Naive thymus-derived CD4-positive, alpha-beta T cell (primary cell): ENCODE data around the gene ZNF185. TPM values are rescaled to one million over a fixed set of nuclear protein-coding genes. Genes with fewer than 3 reads are reported as not detected.

Experiments used
- ATAC-seq: fragments of 150-1000 bp; cut with Tn5 transposase; 2 replicates; pipeline ENCODE4 v1.10.0; 2021; ENCODE audit warnings: mild to moderate bottlenecking, moderate library complexity
- CTCF ChIA-PET: fragments of 350-600 bp; sonication (Branson Sonifier 250); formaldehyde crosslinking; loops from one replicate; lab custom pipeline; 2021; ENCODE audit warnings: antibody characterized with exemption; lab: Charles Lee
- POLR2A ChIA-PET: fragments of 350-600 bp; sonication (Branson Sonifier 250); formaldehyde crosslinking; loops from one replicate; lab custom pipeline; 2021; ENCODE audit warnings: antibody characterized with exemption, inconsistent platforms; lab: Charles Lee
- DNase-seq, 9 donors: peaks; one replicate each; pipeline versions ENCODE4 v3.0.0 to v3.0.0-alpha.2; 2020 to 2022; ENCODE audit warnings: mixed read lengths in 1 of 9
- H3K27ac ChIP-seq: one replicate; pipeline ENCODE4 v1.7.0; 2013; ENCODE audit warnings: mild to moderate bottlenecking, low read depth, low read length, moderate library complexity
- H3K27me3 ChIP-seq, 2 donors: one replicate each; pipeline ENCODE4 v1.7.0; 2013; ENCODE audit warnings: low read length in 2 of 2, mild to moderate bottlenecking in 2 of 2, moderate library complexity in 2 of 2; ENCODE audit not compliant: control insufficient read depth in 2 of 2, insufficient read depth in 2 of 2
- H3K36me3 ChIP-seq, 3 experiments: 1 replicate in 2 of 3; 2 replicates in 1 of 3; pipeline ENCODE4 v1.7.0; 2013; ENCODE audit warnings: low read length in 3 of 3, mild to moderate bottlenecking in 3 of 3, moderate library complexity in 1 of 3; ENCODE audit not compliant: insufficient read depth in 3 of 3, control insufficient read depth in 2 of 3
- H3K4me1 ChIP-seq, 2 donors: one replicate each; pipeline ENCODE4 v1.7.0; 2013; ENCODE audit warnings: low read length in 2 of 2, mild to moderate bottlenecking in 2 of 2, moderate library complexity in 1 of 2; ENCODE audit not compliant: control insufficient read depth in 2 of 2, insufficient read depth in 2 of 2
- H3K4me3 ChIP-seq: 2 replicates; pipeline ENCODE4 v1.7.0; 2013; ENCODE audit warnings: mild to moderate bottlenecking, low read length
- H3K9me3 ChIP-seq, 3 experiments: 1 replicate in 2 of 3; 2 replicates in 1 of 3; pipeline ENCODE4 v1.7.0; 2013; ENCODE audit warnings: low read length in 3 of 3; ENCODE audit not compliant: control insufficient read depth in 2 of 3
- H3K27ac Mint-ChIP-seq, 9 donors: one replicate each; pipeline ENCODE4 v1.8.0; 2020 to 2022; ENCODE audit warnings: mixed read lengths in 9 of 9, mild to moderate bottlenecking in 8 of 9, moderate library complexity in 5 of 9, inconsistent platforms in 2 of 9
- H3K27me3 Mint-ChIP-seq, 5 donors: one replicate each; pipeline ENCODE4 v1.8.0; 2021 to 2022; ENCODE audit warnings: mixed read lengths in 5 of 5, mild to moderate bottlenecking in 1 of 5
- H3K36me3 Mint-ChIP-seq, 5 donors: one replicate each; pipeline ENCODE4 v1.8.0; 2020 to 2022; ENCODE audit warnings: mixed read lengths in 5 of 5, mild to moderate bottlenecking in 3 of 5, inconsistent platforms in 1 of 5
- H3K4me1 Mint-ChIP-seq, 7 donors: one replicate each; pipeline ENCODE4 v1.8.0; 2020 to 2022; ENCODE audit warnings: mixed read lengths in 7 of 7, mild to moderate bottlenecking in 3 of 7, inconsistent platforms in 1 of 7
- H3K4me3 Mint-ChIP-seq, 10 donors: one replicate each; pipeline ENCODE4 v1.8.0; 2020 to 2022; ENCODE audit warnings: mild to moderate bottlenecking in 10 of 10, mixed read lengths in 10 of 10, moderate library complexity in 6 of 10, inconsistent platforms in 2 of 10
- H3K9me3 Mint-ChIP-seq, 11 donors: one replicate each; pipeline ENCODE4 v1.8.0; 2020 to 2022; ENCODE audit warnings: mixed read lengths in 11 of 11, mild to moderate bottlenecking in 4 of 11, inconsistent platforms in 1 of 11, moderate library complexity in 1 of 11
- intact Hi-C, 2 donors: fragments of 100-400 bp; cut with micrococcal nuclease; formaldehyde crosslinking; loops; one replicate each; pipeline ENCODE4 v1.15.1; 2023
- polyA plus RNA-seq, 2 donors: library from polyadenylated mRNA; unstranded; fragments of 300-500 nt; fragmentation: Illumina TruSeq; gene quantifications; one replicate each; pipeline ENCODE4 v1.2.3, GENCODE V29; 2021
- total RNA-seq, 6 experiments: library from RNA in 5 of 6; stranded (reverse) in 5 of 6; gene quantifications; 1 replicate in 5 of 6; 2 replicates in 1 of 6; pipeline ENCODE4 v1.2.3 and lab custom pipeline; 2021 to 2026

ZNF185 gene
- total and polyA plus RNA-seq, 7 experiments from 2014 or later, result 0.58 to 16.0 (median 3.2) TPM

- peaks cover 0 to 6% (median 0%) of the 10 kb centered on the region in 11 donors for H3K9me3 Mint-ChIP-seq
- peaks cover 0 to 4% (median 0%) of the 10 kb centered on the region in 7 donors for H3K4me1 Mint-ChIP-seq
- no peaks in the 10 kb centered on the region for H3K36me3 ChIP-seq
- no peaks in the 10 kb centered on the region for H3K4me1 ChIP-seq
- H3K27me3 ChIP-seq, result no peaks in the 10 kb centered on the region
- H3K27ac Mint-ChIP-seq, result no peak overlapping the region
- no peaks in the 10 kb centered on the region for H3K27me3 Mint-ChIP-seq
- ChIA-PET POLR2A (no interaction called here), CTCF (no interaction called here)
- H3K9me3 ChIP-seq, result no peaks in the 10 kb centered on the region
- no peaks in the 10 kb centered on the region for H3K36me3 Mint-ChIP-seq
- intact Hi-C loops, result no loop called here
- no peak overlapping the region for H3K4me3 Mint-ChIP-seq
- no peak overlapping the region for H3K4me3 ChIP-seq
- no peak overlapping the region for H3K27ac ChIP-seq
- no peak for ATAC-seq
- no peak for DNase-seq
Observed at GRCh38 chrX:152878976-152879755, 18.7 kb upstream of the ZNF185 start.

GRCh38 chrX:152881289-152881688 is 16.6 kb upstream of the ZNF185 start:
- no peak overlapping the region for H3K4me3 ChIP-seq
- no peak overlapping the region for H3K27ac ChIP-seq
- Mint-ChIP-seq H3K4me1 (no peaks in the 10 kb centered on the region), H3K4me3 (no peak overlapping the region), H3K27me3 (peaks cover 0 to 5% (median 0%) of the 10 kb centered on the region in 5 donors), H3K27ac (no peak overlapping the region), H3K36me3 (no peaks in the 10 kb centered on the region), H3K9me3 (peaks cover 0 to 7% (median 0%) of the 10 kb centered on the region in 11 donors)
- no peaks in the 10 kb centered on the region for H3K4me1 ChIP-seq
- H3K27me3 ChIP-seq, result no peaks in the 10 kb centered on the region
- no peaks in the 10 kb centered on the region for H3K9me3 ChIP-seq
- intact Hi-C loops, result no loop called here
- no peaks in the 10 kb centered on the region for H3K36me3 ChIP-seq
- ChIA-PET POLR2A (no interaction called here), CTCF (no interaction called here)
- DNase-seq, result no peak
- ATAC-seq, result no peak

- H3K4me1 Mint-ChIP-seq, result no peaks in the 10 kb centered on the region
- Histone ChIP-seq H3K9me3 (no peaks in the 10 kb centered on the region), H3K36me3 (no peaks in the 10 kb centered on the region), H3K4me3 (no peak overlapping the region), H3K27ac (no peak overlapping the region), H3K27me3 (no peaks in the 10 kb centered on the region), H3K4me1 (no peaks in the 10 kb centered on the region)
- intact Hi-C loops, result no loop called here
- no peaks in the 10 kb centered on the region for H3K36me3 Mint-ChIP-seq
- POLR2A ChIA-PET, result no interaction called here
- CTCF ChIA-PET, result no interaction called here
- H3K27me3 Mint-ChIP-seq, result peaks cover under 1 to 10% (median 5%) of the 10 kb centered on the region in 5 donors
- H3K4me3 Mint-ChIP-seq, result no peak overlapping the region
- DNase-seq, result no peak
- peaks cover 0 to 6% (median 0%) of the 10 kb centered on the region in 11 donors for H3K9me3 Mint-ChIP-seq
- no peak overlapping the region for H3K27ac Mint-ChIP-seq
- ATAC-seq, result no peak
Observed at GRCh38 chrX:152884171-152884570, 13.7 kb upstream of the ZNF185 start.

- CTCF ChIA-PET, result no interaction called here
- H3K4me1 ChIP-seq, result no peaks in the 10 kb centered on the region
- H3K27me3 Mint-ChIP-seq, result peaks cover 19 to 31% (median 24%) of the 10 kb centered on the region in 5 donors
- peaks cover 0 to 6% (median 0%) of the 10 kb centered on the region in 11 donors for H3K9me3 Mint-ChIP-seq
- no peaks in the 10 kb centered on the region for H3K27me3 ChIP-seq
- no peaks in the 10 kb centered on the region for H3K36me3 ChIP-seq
- POLR2A ChIA-PET, result no interaction called here
- no peak for DNase-seq
- H3K9me3 ChIP-seq, result no peaks in the 10 kb centered on the region
- no peak for ATAC-seq
- H3K27ac Mint-ChIP-seq, result no peak overlapping the region
- intact Hi-C loops, result no loop called here
- no peak overlapping the region for H3K4me3 Mint-ChIP-seq
- peaks cover 0 to 10% (median 0%) of the 10 kb centered on the region in 7 donors for H3K4me1 Mint-ChIP-seq
- no peaks in the 10 kb centered on the region for H3K36me3 Mint-ChIP-seq
- no peak overlapping the region for H3K27ac ChIP-seq
- H3K4me3 ChIP-seq, result no peak overlapping the region
Observed at GRCh38 chrX:152886716-152887115, 11.2 kb upstream of the ZNF185 start.

- Mint-ChIP-seq H3K4me3 (no peak overlapping the region), H3K9me3 (no peaks in the 10 kb centered on the region), H3K36me3 (no peaks in the 10 kb centered on the region), H3K27ac (no peak overlapping the region), H3K4me1 (peaks cover 0 to 10% (median 4%) of the 10 kb centered on the region in 7 donors), H3K27me3 (peaks cover 32 to 42% (median 34%) of the 10 kb centered on the region in 5 donors)
- Histone ChIP-seq H3K27me3 (no peaks in the 10 kb centered on the region), H3K4me3 (no peak overlapping the region), H3K27ac (no peak overlapping the region), H3K36me3 (no peaks in the 10 kb centered on the region), H3K9me3 (no peaks in the 10 kb centered on the region), H3K4me1 (no peaks in the 10 kb centered on the region)
- no peak for ATAC-seq
- ChIA-PET CTCF (no interaction called here), POLR2A (no interaction called here)
- no peak for DNase-seq
- intact Hi-C loops, result no loop called here
Observed at GRCh38 chrX:152892499-152892898, 5.4 kb upstream of the ZNF185 start.

- no peaks in the 10 kb centered on the region for H3K9me3 Mint-ChIP-seq
- H3K4me1 ChIP-seq, result no peaks in the 10 kb centered on the region
- no peak overlapping the region for H3K27ac Mint-ChIP-seq
- intact Hi-C loops, result no loop called here
- H3K27me3 ChIP-seq, result no peaks in the 10 kb centered on the region
- ATAC-seq (no peak), DNase-seq (no peak)
- H3K4me3 Mint-ChIP-seq, result no peak overlapping the region
- ChIA-PET CTCF (no interaction called here), POLR2A (no interaction called here)
- H3K27ac ChIP-seq, result no peak overlapping the region
- no peak overlapping the region for H3K4me3 ChIP-seq
- no peaks in the 10 kb centered on the region for H3K36me3 Mint-ChIP-seq
- H3K27me3 Mint-ChIP-seq, result peaks cover 30 to 41% (median 33%) of the 10 kb centered on the region in 5 donors
- H3K9me3 ChIP-seq, result no peaks in the 10 kb centered on the region
- H3K4me1 Mint-ChIP-seq, result peaks cover 0 to 10% (median 4%) of the 10 kb centered on the region in 7 donors
- no peaks in the 10 kb centered on the region for H3K36me3 ChIP-seq
Observed at GRCh38 chrX:152892999-152893891, 4.6 kb upstream of the ZNF185 start.
